CD4-positive, alpha-beta memory T cell (primary cell): ENCODE data around the gene MALAT1. TPM values are rescaled to one million over a fixed set of nuclear protein-coding genes. Genes with fewer than 3 reads are reported as not detected.
"Not testable (repeated sequence)": the region's sequence is repeated elsewhere in the genome, so short reads cannot be mapped to it uniquely, and the experiment has no call there.

ENCODE experiments used
- CTCF ChIA-PET: fragments of 350-600 bp; sonication (Branson Sonifier 250); formaldehyde crosslinking; loops from one replicate; lab custom pipeline; 2021; ENCODE audit warnings: inconsistent platforms; ENCODE audit not compliant: partially characterized antibody; lab: Charles Lee
- POLR2A ChIA-PET: fragments of 350-600 bp; sonication (Branson Sonifier 250); formaldehyde crosslinking; loops from one replicate; lab custom pipeline; 2021; ENCODE audit not compliant: partially characterized antibody; lab: Charles Lee
- DNase-seq, 5 donors: peaks; one replicate each; pipeline versions ENCODE4 v3.0.0 to v3.0.0-alpha.2; 2020 to 2022; ENCODE audit warnings: mixed read lengths in 1 of 5
- H3K27ac ChIP-seq: one replicate; pipeline ENCODE4 v1.7.0; 2013; ENCODE audit warnings: low read depth, low read length
- H3K27me3 ChIP-seq: 2 replicates; pipeline ENCODE4 v1.7.0; 2013; ENCODE audit warnings: mild to moderate bottlenecking, low read length, moderate library complexity; ENCODE audit not compliant: insufficient read depth
- H3K36me3 ChIP-seq: 2 replicates; pipeline ENCODE4 v1.7.0; 2013; ENCODE audit warnings: mild to moderate bottlenecking, low read length, moderate library complexity; ENCODE audit not compliant: insufficient read depth
- H3K4me1 ChIP-seq: 2 replicates; pipeline ENCODE4 v1.7.0; 2013; ENCODE audit warnings: mild to moderate bottlenecking, low read length, moderate library complexity; ENCODE audit not compliant: insufficient read depth
- H3K4me3 ChIP-seq, 2 donors: one replicate each; pipeline ENCODE4 v1.7.0; 2013; ENCODE audit warnings: low read length in 2 of 2, mild to moderate bottlenecking in 1 of 2
- H3K9me3 ChIP-seq, 2 donors: one replicate each; pipeline ENCODE4 v1.7.0; 2013; ENCODE audit warnings: low read length in 2 of 2, control low read depth in 1 of 2; ENCODE audit not compliant: control insufficient read depth in 1 of 2
- H3K27ac Mint-ChIP-seq, 7 donors: one replicate each; pipeline ENCODE4 v1.8.0; 2020 to 2021; ENCODE audit warnings: mixed read lengths in 7 of 7, mild to moderate bottlenecking in 6 of 7, inconsistent platforms in 3 of 7, moderate library complexity in 3 of 7
- H3K27me3 Mint-ChIP-seq, 2 donors: one replicate each; pipeline ENCODE4 v1.8.0; 2020 to 2021; ENCODE audit warnings: mixed read lengths in 2 of 2
- H3K36me3 Mint-ChIP-seq, 2 donors: one replicate each; pipeline ENCODE4 v1.8.0; 2020 to 2021; ENCODE audit warnings: mixed read lengths in 2 of 2, inconsistent platforms in 1 of 2, mild to moderate bottlenecking in 1 of 2
- H3K4me1 Mint-ChIP-seq, 4 donors: one replicate each; pipeline ENCODE4 v1.8.0; 2020 to 2021; ENCODE audit warnings: mixed read lengths in 4 of 4, mild to moderate bottlenecking in 1 of 4
- H3K4me3 Mint-ChIP-seq, 8 donors: one replicate each; pipeline ENCODE4 v1.8.0; 2020 to 2021; ENCODE audit warnings: mixed read lengths in 8 of 8, mild to moderate bottlenecking in 7 of 8, moderate library complexity in 6 of 8, inconsistent platforms in 3 of 8
- H3K9me3 Mint-ChIP-seq, 8 donors: one replicate each; pipeline ENCODE4 v1.8.0; 2020 to 2021; ENCODE audit warnings: mixed read lengths in 8 of 8, mild to moderate bottlenecking in 5 of 8, inconsistent platforms in 3 of 8, moderate library complexity in 1 of 8
- intact Hi-C: fragments of 100-400 bp; cut with micrococcal nuclease; formaldehyde crosslinking; loops from one replicate; pipeline ENCODE4 v1.15.1; 2023
- polyA plus RNA-seq, 2 donors: library from polyadenylated mRNA; unstranded; fragments of 300-500 nt; fragmentation: Illumina TruSeq; gene quantifications; one replicate each; pipeline ENCODE4 v1.2.3, GENCODE V29; 2021
- total RNA-seq, 2 experiments: library from RNA; stranded (reverse); gene quantifications; one replicate each; pipeline ENCODE4 v1.2.3, GENCODE V29; 2021

MALAT1 gene
- total and polyA plus RNA-seq, 4 experiments from 2014 or later = 2,969 to 29,932 (median 16,273) TPM

- Histone ChIP-seq H3K4me1 (peaks cover 12% of the 10 kb centered on the region), H3K36me3 (no peaks in the 10 kb centered on the region), H3K27ac (no peak overlapping the region), H3K27me3 (no peaks in the 10 kb centered on the region), H3K9me3 (no peaks in the 10 kb centered on the region), H3K4me3 (no peak overlapping the region)
- Mint-ChIP-seq H3K4me3 (peak overlapping the region in 6 of 8 donors; percentile 22 to 69 (median 50)), H3K9me3 (no peaks in the 10 kb centered on the region), H3K27me3 (no peaks in the 10 kb centered on the region), H3K4me1 (peaks cover 11 to 34% (median 16%) of the 10 kb centered on the region in 4 donors), H3K27ac (peak overlapping the region in 4 of 7 donors; percentile 10 to 55 (median 42)), H3K36me3 (no peaks in the 10 kb centered on the region)
- ChIA-PET CTCF (no interaction called here), POLR2A (interaction anchor here (1.9 to 25.8 kb wide), 3 partner anchors 37 to 44 kb away, joined by 11 to 1536 read pairs (median 22); partner anchors contain the start of gene MALAT1)
- DNase-seq = no peak
- intact Hi-C loops = no loop called here
These were observed 42.4 kb upstream of the MALAT1 start for GRCh38 chr11:65456418-65456817.

GRCh38 chr11:65459552-65459951 lies 39.3 kb upstream of the MALAT1 start:
- no peak overlapping the region for H3K27ac Mint-ChIP-seq
- POLR2A ChIA-PET = interaction anchor here (0.7 to 25.8 kb wide), 4 partner anchors 17 to 41 kb away, joined by 3 to 1536 read pairs (median 342); partner anchors contain the start of genes MALAT1 and NEAT1
- H3K27ac ChIP-seq = no peak overlapping the region
- H3K27me3 ChIP-seq = no peaks in the 10 kb centered on the region
- H3K4me3 Mint-ChIP-seq = no peak overlapping the region
- no peaks in the 10 kb centered on the region for H3K27me3 Mint-ChIP-seq
- peaks cover 11% of the 10 kb centered on the region for H3K4me1 ChIP-seq
- no peak overlapping the region for H3K4me3 ChIP-seq
- no peaks in the 10 kb centered on the region for H3K36me3 ChIP-seq
- peaks cover 11 to 19% (median 14%) of the 10 kb centered on the region in 4 donors for H3K4me1 Mint-ChIP-seq
- CTCF ChIA-PET = interaction anchor here (1.1 to 1.5 kb wide), 2 partner anchors 12 to 40 kb away, joined by 3 to 4 read pairs; no protein-coding TSS in a partner anchor
- H3K36me3 Mint-ChIP-seq = no peaks in the 10 kb centered on the region
- no peak for DNase-seq
- intact Hi-C loops = no loop called here
- H3K9me3 Mint-ChIP-seq = no peaks in the 10 kb centered on the region
- no peaks in the 10 kb centered on the region for H3K9me3 ChIP-seq

DNA sequence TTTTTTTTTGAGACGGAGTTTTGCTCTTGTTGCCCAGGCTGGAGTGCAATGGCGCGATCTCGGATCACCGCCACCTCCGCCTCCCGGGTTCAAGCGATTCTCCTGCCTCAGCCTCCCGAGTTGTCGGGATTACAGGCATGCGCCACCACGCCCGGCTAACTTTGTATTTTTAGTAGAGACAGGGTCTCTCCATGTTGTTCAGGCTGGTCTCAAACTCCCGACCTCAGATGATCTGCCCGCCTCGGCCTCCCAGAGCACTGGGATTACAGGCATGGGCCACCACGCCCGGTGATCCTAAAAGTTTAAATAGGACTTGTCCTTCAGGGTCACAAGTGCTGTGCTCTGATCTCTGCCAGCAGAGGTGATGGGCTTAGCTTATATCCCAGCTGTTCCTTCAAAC lies 33.4 kb upstream of the MALAT1 start:
- H3K9me3 ChIP-seq, H3K36me3 Mint-ChIP-seq, H3K27ac ChIP-seq, H3K4me1 Mint-ChIP-seq, H3K4me1 ChIP-seq, H3K27me3 ChIP-seq, H3K36me3 ChIP-seq, H3K4me3 Mint-ChIP-seq, H3K4me3 ChIP-seq, DNase-seq, H3K9me3 Mint-ChIP-seq, H3K27me3 Mint-ChIP-seq: not testable (repeated sequence)
- CTCF ChIA-PET = interaction anchor here (0.6 to 8.2 kb wide), 5 partner anchors 20 to 49 kb away, joined by 3 to 88 read pairs (median 4); no protein-coding TSS in a partner anchor
- POLR2A ChIA-PET = interaction anchor here (0.6 to 25.8 kb wide), 6 partner anchors 12 to 78 kb away, joined by 3 to 1536 read pairs (median 4); partner anchors contain the start of genes MALAT1 and NEAT1
- peak overlapping the region in 1 of 7 donors; percentile 6 for H3K27ac Mint-ChIP-seq
- intact Hi-C loops = loop anchor here (5.0 kb wide), 1 partner anchor 98 kb away; no protein-coding TSS in a partner anchor

DNA sequence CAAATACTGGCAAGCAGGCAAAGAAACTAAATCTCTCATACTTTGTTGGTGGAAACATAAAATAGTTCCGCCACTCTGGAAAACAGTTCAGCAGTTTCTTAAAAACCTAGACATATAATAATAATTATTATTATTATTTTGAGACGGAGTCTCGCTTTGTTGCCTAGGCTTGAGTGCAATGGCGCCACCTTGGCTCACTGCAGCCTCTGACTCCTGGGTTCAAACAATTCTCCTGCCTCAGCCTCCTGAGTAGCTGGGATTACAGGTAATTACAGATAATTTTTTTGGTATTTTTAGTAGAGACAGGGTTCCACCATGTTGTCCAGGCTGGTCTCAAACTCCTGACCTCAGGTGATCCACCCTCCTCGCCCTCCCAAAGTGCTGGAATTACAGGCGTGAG lies 31.5 kb upstream of the MALAT1 start:
- H3K36me3 ChIP-seq, H3K27me3 Mint-ChIP-seq, DNase-seq, H3K36me3 Mint-ChIP-seq, H3K27ac ChIP-seq, H3K4me3 Mint-ChIP-seq, H3K9me3 ChIP-seq, H3K9me3 Mint-ChIP-seq, H3K27ac Mint-ChIP-seq, H3K27me3 ChIP-seq, H3K4me3 ChIP-seq: not testable (repeated sequence)
- peaks cover 9 to 18% (median 15%) of the 10 kb centered on the region in 4 donors for H3K4me1 Mint-ChIP-seq
- CTCF ChIA-PET = interaction anchor here (0.9 to 8.2 kb wide), 3 partner anchors 51 to 81 kb away, joined by 3 to 88 read pairs (median 3); partner anchors contain the start of gene FRMD8
- POLR2A ChIA-PET = interaction anchor here (24.3 to 25.8 kb wide), 2 partner anchors 33 to 47 kb away, joined by 679 to 1536 read pairs; partner anchors contain the start of genes MALAT1 and NEAT1
- peaks cover 15% of the 10 kb centered on the region for H3K4me1 ChIP-seq
- intact Hi-C loops = loop anchor here (5.0 kb wide), 1 partner anchor 100 kb away; no protein-coding TSS in a partner anchor

- POLR2A ChIA-PET = interaction anchor here (1.0 to 25.8 kb wide), 5 partner anchors 9 to 87 kb away, joined by 3 to 1536 read pairs (median 5); partner anchors contain the start of genes MALAT1 and NEAT1
- DNase-seq = peak; percentile 49 to 65 (median 52)
- H3K27ac Mint-ChIP-seq = peak overlapping the region in 5 of 7 donors; percentile 13 to 74 (median 37)
- H3K36me3 Mint-ChIP-seq = no peaks in the 10 kb centered on the region
- intact Hi-C loops = loop anchor here (1.0 to 5.0 kb wide), 3 partner anchors 42 to 102 kb away; no protein-coding TSS in a partner anchor
- no peak overlapping the region for H3K4me3 ChIP-seq
- peaks cover 15% of the 10 kb centered on the region for H3K4me1 ChIP-seq
- H3K9me3 ChIP-seq = no peaks in the 10 kb centered on the region
- H3K4me3 Mint-ChIP-seq = peak overlapping the region in 1 of 8 donors; percentile 52
- no peaks in the 10 kb centered on the region for H3K27me3 ChIP-seq
- H3K27me3 Mint-ChIP-seq = no peaks in the 10 kb centered on the region
- H3K36me3 ChIP-seq = no peaks in the 10 kb centered on the region
- H3K4me1 Mint-ChIP-seq = peaks cover 9 to 23% (median 17%) of the 10 kb centered on the region in 4 donors
- H3K9me3 Mint-ChIP-seq = no peaks in the 10 kb centered on the region
- no peak overlapping the region for H3K27ac ChIP-seq
- CTCF ChIA-PET = interaction anchor here (0.7 to 8.2 kb wide), 19 partner anchors 9 to 134 kb away, joined by 3 to 88 read pairs (median 4); partner anchors contain the start of genes FRMD8 and NEAT1
These were observed 29.9 kb upstream of the MALAT1 start for GRCh38 chr11:65468874-65469333.

DNA sequence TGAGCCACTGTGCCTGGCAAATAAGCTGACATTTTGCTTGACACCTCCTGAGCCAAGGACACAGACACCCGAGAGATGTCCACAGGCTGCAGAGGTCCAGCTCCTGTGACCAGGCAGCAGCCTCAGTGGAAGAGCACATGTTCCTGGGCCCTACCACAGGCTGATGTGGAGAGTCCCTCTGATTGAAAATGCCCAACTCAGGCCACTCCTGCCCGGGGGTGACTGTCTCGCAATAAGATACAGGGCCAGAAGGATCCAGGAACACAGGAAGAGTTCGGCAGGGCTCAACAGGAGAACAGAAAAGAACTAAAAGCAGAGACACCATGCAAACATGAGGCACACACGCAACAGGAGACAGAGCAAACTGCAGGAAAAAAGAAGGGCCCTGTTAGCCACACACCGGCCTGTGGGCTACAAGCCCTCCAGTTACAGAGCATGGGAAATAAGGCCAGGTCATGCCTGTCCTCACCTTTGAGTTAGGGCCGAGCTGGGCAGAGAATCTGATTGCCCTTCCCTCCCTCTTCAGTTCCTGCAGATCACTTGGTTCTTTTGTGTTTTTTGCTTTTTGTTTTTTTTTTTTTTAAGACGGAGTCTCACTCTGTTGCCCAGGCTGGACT lies 28.3 kb upstream of the MALAT1 start:
- no peaks in the 10 kb centered on the region for H3K36me3 Mint-ChIP-seq
- peak overlapping the region; percentile 74 for H3K27ac ChIP-seq

More for the DNA sequence above, 28.3 kb upstream of the MALAT1 start:
- ChIA-PET CTCF (interaction anchor here (1.3 to 8.2 kb wide), 5 partner anchors 27 to 54 kb away, joined by 4 to 88 read pairs (median 17); partner anchors contain the start of gene MALAT1), POLR2A (interaction anchor here (2.2 to 25.8 kb wide), 3 partner anchors 30 to 70 kb away, joined by 7 to 1536 read pairs (median 679); partner anchors contain the start of genes MALAT1 and NEAT1)
- intact Hi-C loops = no loop called here
- Mint-ChIP-seq H3K4me1 (peaks cover 12 to 24% (median 20%) of the 10 kb centered on the region in 4 donors), H3K27me3 (no peaks in the 10 kb centered on the region), H3K4me3 (peak overlapping the region in 1 of 8 donors; percentile 50), H3K27ac (peak overlapping the region; percentile 61 to 99 (median 92)), H3K9me3 (no peaks in the 10 kb centered on the region)
- H3K9me3 ChIP-seq = no peaks in the 10 kb centered on the region
- no peaks in the 10 kb centered on the region for H3K27me3 ChIP-seq
- no peak overlapping the region for H3K4me3 ChIP-seq
- peak in 1 of 5 donors; percentile 13 for DNase-seq
- H3K36me3 ChIP-seq = no peaks in the 10 kb centered on the region
- peaks cover 15% of the 10 kb centered on the region for H3K4me1 ChIP-seq
